OCI-LY3 (cell line): ENCODE measurements around the gene ADGRV1.

ENCODE experiments used
- H2AFZ ChIP-seq: fragments of 200-600, 300-600 bp; shearing (Covaris generic); 2 replicates; pipeline ENCODE4 v1.6.0; 2014; ENCODE audit warnings: antibody characterized with exemption, low read depth, low read length
- H3K27ac ChIP-seq: fragments of 200-600, 300-600 bp; sonication (generic); 2 replicates; pipeline ENCODE4 v1.5.1; 2014; ENCODE audit warnings: mild to moderate bottlenecking, low read length, moderate library complexity, mixed read lengths
- H3K27me3 ChIP-seq: fragments of 200-600, 300-600 bp; sonication (generic); 2 replicates; pipeline ENCODE4 v1.6.1; 2014; ENCODE audit warnings: low read depth, low read length, mixed read lengths
- H3K36me3 ChIP-seq: fragments of 200-600, 300-600 bp; sonication (generic); replicated peaks from 2 replicates; pipeline ENCODE3; 2014; ENCODE audit warnings: low read depth, low read length, mixed read lengths
- H3K4me1 ChIP-seq: fragments of 300-600, 200-600 bp; sonication (generic); 2 replicates; pipeline ENCODE4 v1.6.1; 2014; ENCODE audit warnings: low read length, mixed read lengths
- H3K4me2 ChIP-seq: fragments of 200-600, 300-600 bp; sonication (generic); 2 replicates; pipeline ENCODE4 v1.6.1; 2014; ENCODE audit warnings: low read length, mixed read lengths
- H3K4me3 ChIP-seq: fragments of 300-600, 200-600 bp; sonication (generic); 2 replicates; pipeline ENCODE4 v1.5.1; 2014; ENCODE audit warnings: antibody characterized with exemption, mild to moderate bottlenecking, low read length, moderate library complexity
- H3K79me2 ChIP-seq: fragments of 300-600, 200-600 bp; shearing (Covaris generic); 2 replicates; pipeline ENCODE4 v1.6.1; 2014; ENCODE audit warnings: mild to moderate bottlenecking, low read length, mixed read lengths
- H3K9ac ChIP-seq: fragments of 300-600, 200-600 bp; shearing (Covaris generic); 2 replicates; pipeline ENCODE4 v1.6.0; 2014; ENCODE audit warnings: mild to moderate bottlenecking, low read length, moderate library complexity
- H3K9me3 ChIP-seq: fragments of 200-600, 300-600 bp; shearing (Covaris generic); 2 replicates; pipeline ENCODE4 v1.6.1; 2014; ENCODE audit warnings: low read length, mixed read lengths; ENCODE audit not compliant: insufficient read depth
- H4K20me1 ChIP-seq: fragments of 200-600, 300-600 bp; sonication (generic); 2 replicates; pipeline ENCODE4 v1.6.1; 2016; ENCODE audit warnings: low read length, mixed read lengths; ENCODE audit not compliant: insufficient read depth
- EZH2phosphoT487 ChIP-seq: fragments of 200-600 bp; shearing (Covaris generic); IDR thresholded peaks from 2 replicates; pipeline ENCODE4 v1.6.1; 2018; ENCODE audit warnings: antibody characterized with exemption, mixed run types, low read depth
- TF ChIP-seq, protein P1 (sequence below): fragments of 200-600, 300-600 bp; sonication (generic); IDR thresholded peaks from 2 replicates; pipeline ENCODE4 v1.5.1; 2014; ENCODE audit warnings: antibody characterized with exemption, low read length, low read depth

Gene ADGRV1

DNA sequence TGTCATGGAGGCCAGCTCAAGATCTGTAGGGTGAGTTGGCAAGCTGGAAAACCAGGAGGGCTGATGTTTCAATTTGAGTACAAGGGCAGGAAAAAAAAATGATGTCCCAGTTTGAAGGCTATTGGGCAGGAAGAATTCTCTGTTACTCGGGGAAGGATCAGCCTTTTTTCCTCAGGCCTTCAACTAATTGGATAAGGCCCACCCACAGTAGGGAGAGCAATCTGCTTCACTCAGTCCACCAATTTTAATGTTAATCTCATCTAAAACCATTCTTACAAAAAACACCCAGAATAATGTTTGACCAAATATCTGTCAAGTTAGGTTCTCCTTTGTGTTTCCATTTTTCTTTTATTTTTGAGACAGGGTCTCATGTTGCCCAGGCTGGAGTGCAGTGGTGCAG, 442.1 kb downstream of the ADGRV1 start:
- Histone ChIP-seq H3K9ac (no peak overlapping the region), H4K20me1 (no peaks in the 10 kb centered on the region), H3K9me3 (no peaks in the 10 kb centered on the region), H3K4me3 (no peak overlapping the region), H3K79me2 (no peaks in the 10 kb centered on the region), H3K4me1 (no peaks in the 10 kb centered on the region), H3K27me3 (no peaks in the 10 kb centered on the region), H3K4me2 (no peak overlapping the region), H2AFZ (no peak overlapping the region), H3K36me3 (no peaks in the 10 kb centered on the region), H3K27ac (no peak overlapping the region)
- TF ChIP-seq, protein P1, sequence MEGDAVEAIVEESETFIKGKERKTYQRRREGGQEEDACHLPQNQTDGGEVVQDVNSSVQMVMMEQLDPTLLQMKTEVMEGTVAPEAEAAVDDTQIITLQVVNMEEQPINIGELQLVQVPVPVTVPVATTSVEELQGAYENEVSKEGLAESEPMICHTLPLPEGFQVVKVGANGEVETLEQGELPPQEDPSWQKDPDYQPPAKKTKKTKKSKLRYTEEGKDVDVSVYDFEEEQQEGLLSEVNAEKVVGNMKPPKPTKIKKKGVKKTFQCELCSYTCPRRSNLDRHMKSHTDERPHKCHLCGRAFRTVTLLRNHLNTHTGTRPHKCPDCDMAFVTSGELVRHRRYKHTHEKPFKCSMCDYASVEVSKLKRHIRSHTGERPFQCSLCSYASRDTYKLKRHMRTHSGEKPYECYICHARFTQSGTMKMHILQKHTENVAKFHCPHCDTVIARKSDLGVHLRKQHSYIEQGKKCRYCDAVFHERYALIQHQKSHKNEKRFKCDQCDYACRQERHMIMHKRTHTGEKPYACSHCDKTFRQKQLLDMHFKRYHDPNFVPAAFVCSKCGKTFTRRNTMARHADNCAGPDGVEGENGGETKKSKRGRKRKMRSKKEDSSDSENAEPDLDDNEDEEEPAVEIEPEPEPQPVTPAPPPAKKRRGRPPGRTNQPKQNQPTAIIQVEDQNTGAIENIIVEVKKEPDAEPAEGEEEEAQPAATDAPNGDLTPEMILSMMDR, result no peak
- no peak for TF ChIP-seq EZH2phosphoT487

DNA sequence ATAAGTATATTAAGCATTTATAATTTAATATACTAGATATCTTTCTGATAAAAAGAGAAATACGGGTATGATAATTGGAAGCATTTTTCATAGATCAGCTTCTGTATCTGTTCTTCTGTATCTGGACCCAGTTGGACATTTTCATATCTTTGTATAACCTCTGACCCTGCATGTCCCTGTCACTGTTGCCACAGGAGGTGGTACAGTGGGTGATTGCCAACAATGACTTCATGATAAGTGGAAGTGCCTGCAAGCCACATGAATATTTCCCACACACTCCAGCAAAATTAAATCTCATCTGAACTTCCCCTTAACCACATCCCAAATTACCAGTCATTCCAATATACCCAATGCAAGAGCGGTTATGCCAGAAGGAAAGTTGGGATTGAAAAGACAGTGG, 448.1 kb downstream of the ADGRV1 start:
- H3K79me2 ChIP-seq, result no peaks in the 10 kb centered on the region
- TF ChIP-seq, protein P1, result no peak
- no peak for TF ChIP-seq EZH2phosphoT487
- no peaks in the 10 kb centered on the region for H3K36me3 ChIP-seq
- no peak overlapping the region for H3K27ac ChIP-seq
- no peaks in the 10 kb centered on the region for H3K4me1 ChIP-seq
- H3K9ac ChIP-seq, result no peak overlapping the region
- H3K4me3 ChIP-seq, result no peak overlapping the region
- no peaks in the 10 kb centered on the region for H3K9me3 ChIP-seq
- H3K4me2 ChIP-seq, result no peak overlapping the region
- no peak overlapping the region for H2AFZ ChIP-seq
- no peaks in the 10 kb centered on the region for H3K27me3 ChIP-seq
- H4K20me1 ChIP-seq, result no peaks in the 10 kb centered on the region

DNA sequence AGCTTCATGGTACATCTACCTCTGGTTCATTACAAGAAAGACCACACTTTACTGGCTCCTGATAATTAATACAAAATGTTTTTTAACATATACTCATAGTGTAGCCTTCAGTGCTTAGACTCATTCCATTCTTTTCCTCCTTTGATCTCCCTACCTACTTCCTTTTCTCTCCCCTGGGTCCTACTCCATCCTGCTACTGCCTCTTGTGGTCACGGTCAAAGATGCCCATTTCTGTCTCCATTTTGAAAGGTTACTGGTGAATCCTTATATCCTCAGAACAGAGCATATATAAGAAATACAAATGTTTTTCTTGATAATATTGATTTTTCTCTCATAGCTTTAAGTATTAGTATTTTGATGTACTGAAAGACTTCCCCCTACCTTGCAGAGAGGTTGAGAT, 448.7 kb downstream of the ADGRV1 start:
- Histone ChIP-seq H3K9ac (no peak overlapping the region), H3K27ac (no peak overlapping the region), H3K4me2 (no peak overlapping the region), H3K79me2 (no peaks in the 10 kb centered on the region), H2AFZ (no peak overlapping the region), H3K36me3 (no peaks in the 10 kb centered on the region), H3K4me1 (no peaks in the 10 kb centered on the region), H4K20me1 (no peaks in the 10 kb centered on the region), H3K27me3 (no peaks in the 10 kb centered on the region), H3K4me3 (no peak overlapping the region), H3K9me3 (no peaks in the 10 kb centered on the region)
- TF ChIP-seq EZH2phosphoT487, result no peak
- TF ChIP-seq, protein P1, result no peak

DNA sequence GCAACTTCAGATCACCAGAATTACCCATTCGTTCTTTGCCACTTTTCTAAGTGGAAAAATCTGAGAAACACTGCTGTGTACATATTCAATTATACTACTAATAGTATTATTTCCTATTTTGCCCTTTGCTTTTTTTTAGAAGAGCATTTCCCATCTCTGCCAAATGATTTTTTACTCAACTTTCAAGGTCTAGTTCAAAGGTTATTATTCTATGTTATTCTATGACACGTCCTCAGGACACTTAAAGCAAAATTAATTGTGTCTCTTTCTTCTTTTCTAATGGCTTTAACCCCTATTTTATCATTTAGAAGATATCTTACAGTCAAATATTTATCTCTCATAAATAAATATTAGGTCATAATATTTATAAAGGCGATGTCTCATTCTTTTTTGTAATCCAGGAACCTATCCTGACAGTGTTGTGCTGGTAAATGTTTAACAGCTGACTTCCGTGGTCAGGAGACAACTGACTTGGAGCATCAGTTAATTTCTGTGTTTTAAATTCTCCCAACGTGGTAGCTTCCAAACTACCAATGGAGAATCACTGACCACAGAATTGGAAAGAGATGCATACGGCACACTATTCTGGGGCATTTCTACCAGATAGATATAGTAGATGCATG, 449.3 kb downstream of the ADGRV1 start:
- Histone ChIP-seq H3K4me3 (no peak overlapping the region), H3K36me3 (no peaks in the 10 kb centered on the region), H3K4me2 (no peak overlapping the region), H3K27me3 (no peaks in the 10 kb centered on the region), H2AFZ (no peak overlapping the region), H3K27ac (no peak overlapping the region), H3K79me2 (no peaks in the 10 kb centered on the region), H4K20me1 (no peaks in the 10 kb centered on the region), H3K4me1 (no peaks in the 10 kb centered on the region), H3K9ac (no peak overlapping the region), H3K9me3 (no peaks in the 10 kb centered on the region)
- no peak for TF ChIP-seq EZH2phosphoT487
